HepG2 (cell line): Measurements from ENCODE around the gene WDR54. TPM values are rescaled to one million over a fixed set of nuclear protein-coding genes. Genes with fewer than 3 reads are reported as not detected.

Experiments used
- FOXK2 ChIP-seq: fragments of 450-650 bp; IDR thresholded peaks from 2 replicates; pipeline ENCODE4 v1.6.1; 2016
- GATA4 ChIP-seq: sonication (generic); IDR thresholded peaks from 2 replicates; pipeline ENCODE4 v1.6.1; 2016; ENCODE audit warnings: antibody characterized with exemption, low read depth, borderline replicate concordance
- GATAD2A ChIP-seq: IDR thresholded peaks from 2 replicates; pipeline ENCODE4 v1.6.1; 2016
- HDAC6 ChIP-seq: fragments of 200-600 bp; sonication (generic); IDR thresholded peaks from 2 replicates; pipeline ENCODE4 v1.7.0; 2017; ENCODE audit warnings: mild to moderate bottlenecking, antibody characterized with exemption, low read length, low read depth
- KMT2B ChIP-seq: IDR thresholded peaks from 2 replicates; pipeline ENCODE4 v1.6.1; 2016; ENCODE audit warnings: missing genetic modification reagents, missing compliant biosample characterization
- MYNN ChIP-seq: sonication (generic); formaldehyde crosslinking; IDR thresholded peaks from 2 replicates; pipeline ENCODE4 v1.4.0; 2020; ENCODE audit warnings: mild to moderate bottlenecking, low read depth, missing genetic modification reagents
- NFRKB ChIP-seq: fragments of 450-650 bp; IDR thresholded peaks from 2 replicates; pipeline ENCODE4 v1.6.1; 2017
- SRSF9 ChIP-seq: fragments of 200-400 bp; formaldehyde crosslinking; IDR thresholded peaks from 2 replicates; pipeline ENCODE4 v1.6.1; 2018; ENCODE audit warnings: borderline replicate concordance, mild to moderate bottlenecking, low read depth, low read length; ENCODE audit not compliant: insufficient read depth, poor library complexity, severe bottlenecking
- SSRP1 ChIP-seq: IDR thresholded peaks from 2 replicates; pipeline ENCODE4 v1.6.1; 2016; ENCODE audit warnings: control low read depth
- ZBTB38 ChIP-seq: sonication (generic); formaldehyde crosslinking; IDR thresholded peaks from 2 replicates; pipeline ENCODE4 v1.5.1; 2020; ENCODE audit warnings: mild to moderate bottlenecking, missing genetic modification reagents
- ZKSCAN1 ChIP-seq: fragments of 150-350 bp; IDR thresholded peaks from 2 replicates; pipeline ENCODE4 v1.6.1; 2014; ENCODE audit warnings: low read length
- ZNF367 ChIP-seq: sonication (generic); formaldehyde crosslinking; IDR thresholded peaks from 2 replicates; pipeline ENCODE4 v1.4.0; 2020; ENCODE audit warnings: missing genetic modification reagents, borderline replicate concordance
- ZNF550 ChIP-seq: sonication (generic); formaldehyde crosslinking; IDR thresholded peaks from 2 replicates; pipeline ENCODE4 v1.4.0; 2020; ENCODE audit warnings: mild to moderate bottlenecking, missing genetic modification reagents, borderline replicate concordance
- ZNF724P ChIP-seq: sonication (generic); formaldehyde crosslinking; IDR thresholded peaks from 2 replicates; pipeline ENCODE4 v1.8.0; 2022; ENCODE audit warnings: missing genetic modification reagents, borderline replicate concordance
- polyA plus RNA-seq, 8 experiments: library from polyadenylated mRNA; depleted of rRNA in 3 of 8; stranded (reverse) in 7 of 8; unstranded in 1 of 8; fragments of >200 nt; fragmentation: Illumina TruSeq in 4 of 8; extraction: Trizol in 4 of 8; gene quantifications; 2 replicates each; pipeline versions ENCODE4 v1.2.1 to v1.2.3, GENCODE V29; 2011 to 2016; ENCODE audit warnings: low read depth in 4 of 8, missing spikeins in 1 of 8, mixed read lengths in 1 of 8; ENCODE audit not compliant: insufficient read depth in 1 of 8
- total RNA-seq, 5 experiments: library from RNA; depleted of rRNA; stranded (reverse); fragments of >200 nt; fragmentation: Illumina TruSeq; extraction: Trizol; gene quantifications; 2 replicates each; pipeline ENCODE4 v1.2.3, GENCODE V29; 2016; ENCODE audit warnings: low read depth in 1 of 5
- TF ChIP-seq, protein P1 (sequence below): sonication (generic); formaldehyde crosslinking; IDR thresholded peaks from 2 replicates; pipeline ENCODE4 v1.5.1; 2020; ENCODE audit warnings: mild to moderate bottlenecking, missing genetic modification reagents, borderline replicate concordance
- TF ChIP-seq, protein P2 (sequence below): sonication (generic); formaldehyde crosslinking; IDR thresholded peaks from 2 replicates; pipeline ENCODE4 v1.5.0; 2020; ENCODE audit warnings: mild to moderate bottlenecking, missing genetic modification reagents, borderline replicate concordance

The WDR54 gene
- total and polyA plus RNA-seq, 2 of the 13 experiments (the other 11 are each of a cell fraction or from before 2014, with no cell fraction given), result 2.0 to 17.3 TPM

DNA sequence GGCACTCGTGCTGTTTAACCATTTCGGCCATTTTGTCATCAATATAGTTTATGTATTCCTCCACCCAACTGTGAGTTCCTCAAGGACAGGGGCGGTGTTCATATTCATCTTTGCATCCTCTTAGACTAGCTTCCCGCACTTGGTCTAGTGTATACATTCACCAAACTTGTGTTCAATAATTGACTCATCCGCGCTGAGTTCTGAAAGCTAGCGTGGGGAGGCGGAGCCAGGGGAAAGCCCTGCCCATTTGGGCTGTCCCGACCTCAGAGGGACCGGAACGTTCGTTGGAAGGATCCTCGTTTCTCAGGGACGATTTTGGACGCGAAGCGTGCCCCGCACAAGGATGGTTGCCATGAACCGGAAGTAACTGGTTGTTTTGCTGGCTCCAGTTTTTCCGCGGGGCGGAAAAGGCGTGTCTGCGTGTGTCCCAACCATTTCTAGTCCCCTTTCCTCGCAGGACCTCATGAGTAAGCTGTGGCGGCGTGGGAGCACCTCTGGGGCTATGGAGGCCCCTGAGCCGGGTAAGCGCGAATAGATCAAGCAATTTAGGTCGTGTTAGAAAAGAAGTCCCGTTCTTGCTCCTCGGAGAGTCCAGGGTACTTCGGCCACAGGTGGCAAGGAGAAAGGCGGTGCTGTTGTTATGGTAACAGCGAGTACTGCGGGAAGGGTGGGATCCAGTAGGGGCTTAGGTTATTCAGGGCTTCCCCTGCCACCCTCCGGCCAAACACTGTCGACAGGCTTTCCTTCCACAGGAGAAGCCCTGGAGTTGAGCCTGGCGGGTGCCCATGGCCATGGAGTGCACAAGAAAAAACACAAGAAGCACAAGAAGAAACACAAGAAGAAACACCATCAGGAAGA lies 33.4 kb downstream of the WDR54 start, which contains the start of gene INO80B (continued):
- TF ChIP-seq, protein P1, sequence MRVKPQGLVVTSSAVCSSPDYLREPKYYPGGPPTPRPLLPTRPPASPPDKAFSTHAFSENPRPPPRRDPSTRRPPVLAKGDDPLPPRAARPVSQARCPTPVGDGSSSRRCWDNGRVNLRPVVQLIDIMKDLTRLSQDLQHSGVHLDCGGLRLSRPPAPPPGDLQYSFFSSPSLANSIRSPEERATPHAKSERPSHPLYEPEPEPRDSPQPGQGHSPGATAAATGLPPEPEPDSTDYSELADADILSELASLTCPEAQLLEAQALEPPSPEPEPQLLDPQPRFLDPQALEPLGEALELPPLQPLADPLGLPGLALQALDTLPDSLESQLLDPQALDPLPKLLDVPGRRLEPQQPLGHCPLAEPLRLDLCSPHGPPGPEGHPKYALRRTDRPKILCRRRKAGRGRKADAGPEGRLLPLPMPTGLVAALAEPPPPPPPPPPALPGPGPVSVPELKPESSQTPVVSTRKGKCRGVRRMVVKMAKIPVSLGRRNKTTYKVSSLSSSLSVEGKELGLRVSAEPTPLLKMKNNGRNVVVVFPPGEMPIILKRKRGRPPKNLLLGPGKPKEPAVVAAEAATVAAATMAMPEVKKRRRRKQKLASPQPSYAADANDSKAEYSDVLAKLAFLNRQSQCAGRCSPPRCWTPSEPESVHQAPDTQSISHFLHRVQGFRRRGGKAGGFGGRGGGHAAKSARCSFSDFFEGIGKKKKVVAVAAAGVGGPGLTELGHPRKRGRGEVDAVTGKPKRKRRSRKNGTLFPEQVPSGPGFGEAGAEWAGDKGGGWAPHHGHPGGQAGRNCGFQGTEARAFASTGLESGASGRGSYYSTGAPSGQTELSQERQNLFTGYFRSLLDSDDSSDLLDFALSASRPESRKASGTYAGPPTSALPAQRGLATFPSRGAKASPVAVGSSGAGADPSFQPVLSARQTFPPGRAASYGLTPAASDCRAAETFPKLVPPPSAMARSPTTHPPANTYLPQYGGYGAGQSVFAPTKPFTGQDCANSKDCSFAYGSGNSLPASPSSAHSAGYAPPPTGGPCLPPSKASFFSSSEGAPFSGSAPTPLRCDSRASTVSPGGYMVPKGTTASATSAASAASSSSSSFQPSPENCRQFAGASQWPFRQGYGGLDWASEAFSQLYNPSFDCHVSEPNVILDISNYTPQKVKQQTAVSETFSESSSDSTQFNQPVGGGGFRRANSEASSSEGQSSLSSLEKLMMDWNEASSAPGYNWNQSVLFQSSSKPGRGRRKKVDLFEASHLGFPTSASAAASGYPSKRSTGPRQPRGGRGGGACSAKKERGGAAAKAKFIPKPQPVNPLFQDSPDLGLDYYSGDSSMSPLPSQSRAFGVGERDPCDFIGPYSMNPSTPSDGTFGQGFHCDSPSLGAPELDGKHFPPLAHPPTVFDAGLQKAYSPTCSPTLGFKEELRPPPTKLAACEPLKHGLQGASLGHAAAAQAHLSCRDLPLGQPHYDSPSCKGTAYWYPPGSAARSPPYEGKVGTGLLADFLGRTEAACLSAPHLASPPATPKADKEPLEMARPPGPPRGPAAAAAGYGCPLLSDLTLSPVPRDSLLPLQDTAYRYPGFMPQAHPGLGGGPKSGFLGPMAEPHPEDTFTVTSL, result 0 out of 2 replicates have a peak, but pooled peaks have one; percentile 79
- peak; percentile 43; the same call in 1 of the 2 replicates for TF ChIP-seq ZKSCAN1
- 0 out of 2 replicates have a peak, but pooled peaks have one; percentile 76 for TF ChIP-seq ZNF550 (CRISPR knock-in tag)
- TF ChIP-seq ZNF367 (CRISPR knock-in tag), result no peak
- no peak for TF ChIP-seq SRSF9
- TF ChIP-seq GATAD2A (CRISPR knock-in tag), result peak; percentile 95
- TF ChIP-seq, protein P2, sequence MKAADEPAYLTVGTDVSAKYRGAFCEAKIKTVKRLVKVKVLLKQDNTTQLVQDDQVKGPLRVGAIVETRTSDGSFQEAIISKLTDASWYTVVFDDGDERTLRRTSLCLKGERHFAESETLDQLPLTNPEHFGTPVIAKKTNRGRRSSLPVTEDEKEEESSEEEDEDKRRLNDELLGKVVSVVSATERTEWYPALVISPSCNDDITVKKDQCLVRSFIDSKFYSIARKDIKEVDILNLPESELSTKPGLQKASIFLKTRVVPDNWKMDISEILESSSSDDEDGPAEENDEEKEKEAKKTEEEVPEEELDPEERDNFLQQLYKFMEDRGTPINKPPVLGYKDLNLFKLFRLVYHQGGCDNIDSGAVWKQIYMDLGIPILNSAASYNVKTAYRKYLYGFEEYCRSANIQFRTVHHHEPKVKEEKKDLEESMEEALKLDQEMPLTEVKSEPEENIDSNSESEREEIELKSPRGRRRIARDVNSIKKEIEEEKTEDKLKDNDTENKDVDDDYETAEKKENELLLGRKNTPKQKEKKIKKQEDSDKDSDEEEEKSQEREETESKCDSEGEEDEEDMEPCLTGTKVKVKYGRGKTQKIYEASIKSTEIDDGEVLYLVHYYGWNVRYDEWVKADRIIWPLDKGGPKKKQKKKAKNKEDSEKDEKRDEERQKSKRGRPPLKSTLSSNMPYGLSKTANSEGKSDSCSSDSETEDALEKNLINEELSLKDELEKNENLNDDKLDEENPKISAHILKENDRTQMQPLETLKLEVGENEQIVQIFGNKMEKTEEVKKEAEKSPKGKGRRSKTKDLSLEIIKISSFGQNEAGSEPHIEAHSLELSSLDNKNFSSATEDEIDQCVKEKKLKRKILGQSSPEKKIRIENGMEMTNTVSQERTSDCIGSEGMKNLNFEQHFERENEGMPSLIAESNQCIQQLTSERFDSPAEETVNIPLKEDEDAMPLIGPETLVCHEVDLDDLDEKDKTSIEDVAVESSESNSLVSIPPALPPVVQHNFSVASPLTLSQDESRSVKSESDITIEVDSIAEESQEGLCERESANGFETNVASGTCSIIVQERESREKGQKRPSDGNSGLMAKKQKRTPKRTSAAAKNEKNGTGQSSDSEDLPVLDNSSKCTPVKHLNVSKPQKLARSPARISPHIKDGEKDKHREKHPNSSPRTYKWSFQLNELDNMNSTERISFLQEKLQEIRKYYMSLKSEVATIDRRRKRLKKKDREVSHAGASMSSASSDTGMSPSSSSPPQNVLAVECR (CRISPR knock-in tag), result peak; percentile 99
- no peak for TF ChIP-seq HDAC6
- TF ChIP-seq GATA4, result no peak; the same call in 1 of the 2 replicates
- TF ChIP-seq KMT2B, result peak; percentile 91
- peak; percentile 94; the same call in 1 of the 2 replicates for TF ChIP-seq SSRP1 (CRISPR knock-in tag)
- peak; percentile 91 for TF ChIP-seq FOXK2
- TF ChIP-seq NFRKB, result no peak
- peak; percentile 96 for TF ChIP-seq MYNN
- TF ChIP-seq ZBTB38 (CRISPR knock-in tag), result peak; percentile 84
- TF ChIP-seq ZNF724P, result peak; percentile 92
